ENCODE results near the gene PFKFB3.

- no peak for TF ChIP-seq TARDBP (IDR thresholded peaks at IDR 0.05)
- no peak for TF ChIP-seq FOXA1 (IDR thresholded peaks at IDR 0.05)
- TF ChIP-seq NFRKB (IDR thresholded peaks at IDR 0.05), result no peak
- no peak for TF ChIP-seq BHLHE40 (IDR thresholded peaks at IDR 0.05; ENCODE audit: borderline replicate concordance)
- TF ChIP-seq SUZ12 (IDR thresholded peaks at IDR 0.05), result no peak
- TF ChIP-seq SP1 (IDR thresholded peaks at IDR 0.05), result no peak
- no peak for TF ChIP-seq FOXK2 (IDR thresholded peaks at IDR 0.05)
- TF ChIP-seq ZNF384 (IDR thresholded peaks at IDR 0.05), result no peak
- no peak for TF ChIP-seq LEF1 (IDR thresholded peaks at IDR 0.05; ENCODE audit: borderline replicate concordance)
- TF ChIP-seq HDGF (IDR thresholded peaks at IDR 0.05; ENCODE audit: borderline replicate concordance), result no peak
- no peak for TF ChIP-seq L3MBTL2 (conservative IDR thresholded peaks at IDR 0.05)
Observed at GRCh38 chr10:6187278-6187677, 15.5 kb upstream of the PFKFB3 start.
